ENCODE results near the gene SEZ6L2. TPM values are rescaled to one million over a fixed set of nuclear protein-coding genes. Genes with fewer than 3 reads are reported as not detected.
"Not testable (repeated sequence)": the region's sequence is repeated elsewhere in the genome, so short reads cannot be mapped to it uniquely, and the experiment has no call there.

The SEZ6L2 gene
- 2.9 TPM for total RNA-seq

- peak; percentile 70 for ATAC-seq
Measured at GRCh38 chr16:29899516-29900101, at the start of gene SEZ6L2. Gene SEZ6L2 (minus strand): TSS chr16:29899550. CDS start chr16:29899019, 531 bp downstream.

DNA sequence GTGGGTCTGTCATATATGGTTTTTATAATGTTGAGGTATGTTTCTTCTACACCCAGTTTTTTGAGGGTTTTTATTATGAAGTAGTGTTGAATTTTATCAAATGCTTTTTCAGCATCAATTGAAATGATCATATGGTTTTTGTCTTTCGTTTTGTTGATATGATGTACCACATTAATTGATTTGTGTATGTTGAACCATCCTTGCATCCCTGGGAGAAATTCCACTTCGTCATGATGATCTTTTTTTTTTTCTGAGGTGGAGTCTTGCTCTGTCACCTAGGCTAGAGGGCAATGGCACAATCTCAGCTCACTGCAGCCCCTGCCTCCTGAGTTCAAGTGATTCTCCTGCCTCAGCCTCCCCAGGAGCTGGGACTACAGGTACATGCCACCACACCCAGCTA, 48.5 kb upstream of the SEZ6L2 start:
- no peak for ATAC-seq

DNA sequence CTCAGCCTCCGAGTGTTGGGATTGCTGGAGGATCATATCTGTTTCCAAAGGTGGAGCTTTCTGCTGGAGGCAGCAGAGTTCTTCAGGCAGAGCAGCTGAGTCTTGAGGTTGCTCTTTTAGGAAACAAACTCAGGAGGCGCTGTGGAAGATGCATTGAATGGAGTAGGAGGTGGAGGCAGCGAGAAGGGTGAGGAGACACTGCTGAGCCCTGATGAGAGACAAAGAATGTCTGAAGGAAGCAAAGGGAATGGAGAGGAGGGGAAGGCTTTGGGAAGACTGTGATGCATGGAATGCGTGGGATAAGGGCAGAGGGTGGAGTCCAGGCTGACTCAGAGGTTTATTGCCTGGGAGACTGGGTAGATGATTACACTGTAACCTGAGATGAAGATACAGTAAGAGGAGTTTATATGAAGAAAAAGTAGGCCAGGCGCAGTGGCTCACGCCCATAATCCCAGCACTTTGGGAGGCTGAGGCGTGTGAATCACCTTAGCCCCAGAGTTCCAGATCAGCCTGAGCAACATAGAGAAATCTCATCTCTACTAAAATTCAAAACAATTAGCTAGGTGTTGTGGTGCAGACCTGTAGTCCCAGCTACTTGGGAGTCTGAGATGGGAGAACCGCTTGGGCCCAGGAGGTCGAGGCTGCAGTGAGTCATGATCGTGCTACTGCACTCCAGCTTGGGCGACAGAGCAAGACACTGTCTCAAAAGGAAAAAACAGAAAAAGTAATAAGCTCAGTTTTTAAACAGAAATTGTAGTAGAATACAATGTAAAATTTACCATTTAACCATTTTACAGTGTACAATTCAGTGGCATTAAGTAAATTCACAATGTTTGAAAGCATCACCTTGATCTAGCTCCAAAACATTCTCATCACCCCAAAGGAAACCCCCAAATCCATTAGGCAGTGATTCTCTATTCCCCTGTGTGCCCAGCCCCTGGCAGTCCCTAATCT, 44.8 kb upstream of the SEZ6L2 start:
- peak; percentile 98 for ATAC-seq

DNA sequence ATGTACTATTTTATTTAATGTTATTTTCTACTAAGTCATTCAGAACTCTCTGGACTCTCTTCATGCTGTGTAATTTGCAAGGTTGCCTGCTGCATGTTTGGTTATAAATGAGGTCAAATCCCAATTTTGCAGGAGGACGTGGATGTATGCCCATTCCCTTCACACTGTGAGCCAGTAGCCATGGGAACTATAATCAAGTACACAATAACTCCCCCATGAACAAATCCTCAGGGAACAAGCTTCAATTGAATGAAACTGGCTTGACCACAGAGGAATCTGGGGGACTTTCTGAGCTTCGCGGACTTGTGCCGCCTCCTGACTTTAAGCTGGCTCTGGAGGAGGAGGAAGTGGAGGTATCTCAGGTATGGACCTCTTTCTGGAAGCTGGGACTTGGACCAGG, 41.3 kb upstream of the SEZ6L2 start:
- ATAC-seq: no peak

DNA sequence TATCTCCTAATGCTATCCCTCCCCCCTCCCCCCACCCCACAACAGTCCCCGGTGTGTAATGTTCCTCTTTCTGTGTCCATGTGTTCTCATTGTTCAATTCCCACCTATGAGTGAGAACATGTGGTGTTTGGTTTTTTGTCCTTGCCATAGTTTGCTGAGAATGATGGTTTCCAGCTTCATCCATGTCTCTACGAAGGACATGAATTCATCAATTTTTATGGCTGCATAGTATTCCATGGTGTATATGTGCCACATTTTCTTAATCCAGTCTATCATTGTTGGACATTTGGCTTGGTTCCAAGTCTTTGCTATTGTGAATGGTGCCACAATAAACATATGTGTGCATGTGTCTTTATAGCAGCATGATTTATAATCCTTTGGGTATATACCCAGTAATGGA, 32.4 kb upstream of the SEZ6L2 start:
- not testable (repeated sequence) for ATAC-seq

GRCh38 chr16:29927070-29927905, 27.9 kb upstream of the SEZ6L2 start:
- ATAC-seq: no peak

DNA sequence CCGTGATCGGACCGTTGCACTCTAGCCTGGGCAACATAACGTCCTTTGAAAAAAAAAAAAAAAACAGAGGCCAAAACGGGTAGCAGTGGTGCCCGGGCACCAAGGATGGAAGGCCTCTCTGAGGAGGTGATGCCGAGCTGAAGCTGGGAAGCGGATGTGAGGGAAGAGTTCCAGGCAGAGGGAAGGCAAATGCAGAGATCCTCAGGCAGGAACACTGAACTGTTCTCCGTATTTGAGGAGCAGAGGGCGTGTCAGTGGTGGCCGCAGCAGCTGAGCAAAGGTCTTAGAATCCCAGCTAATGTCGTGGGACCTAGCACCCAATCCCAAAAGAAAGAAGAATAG, 27.3 kb upstream of the SEZ6L2 start:
- peak; percentile 6 for ATAC-seq

DNA sequence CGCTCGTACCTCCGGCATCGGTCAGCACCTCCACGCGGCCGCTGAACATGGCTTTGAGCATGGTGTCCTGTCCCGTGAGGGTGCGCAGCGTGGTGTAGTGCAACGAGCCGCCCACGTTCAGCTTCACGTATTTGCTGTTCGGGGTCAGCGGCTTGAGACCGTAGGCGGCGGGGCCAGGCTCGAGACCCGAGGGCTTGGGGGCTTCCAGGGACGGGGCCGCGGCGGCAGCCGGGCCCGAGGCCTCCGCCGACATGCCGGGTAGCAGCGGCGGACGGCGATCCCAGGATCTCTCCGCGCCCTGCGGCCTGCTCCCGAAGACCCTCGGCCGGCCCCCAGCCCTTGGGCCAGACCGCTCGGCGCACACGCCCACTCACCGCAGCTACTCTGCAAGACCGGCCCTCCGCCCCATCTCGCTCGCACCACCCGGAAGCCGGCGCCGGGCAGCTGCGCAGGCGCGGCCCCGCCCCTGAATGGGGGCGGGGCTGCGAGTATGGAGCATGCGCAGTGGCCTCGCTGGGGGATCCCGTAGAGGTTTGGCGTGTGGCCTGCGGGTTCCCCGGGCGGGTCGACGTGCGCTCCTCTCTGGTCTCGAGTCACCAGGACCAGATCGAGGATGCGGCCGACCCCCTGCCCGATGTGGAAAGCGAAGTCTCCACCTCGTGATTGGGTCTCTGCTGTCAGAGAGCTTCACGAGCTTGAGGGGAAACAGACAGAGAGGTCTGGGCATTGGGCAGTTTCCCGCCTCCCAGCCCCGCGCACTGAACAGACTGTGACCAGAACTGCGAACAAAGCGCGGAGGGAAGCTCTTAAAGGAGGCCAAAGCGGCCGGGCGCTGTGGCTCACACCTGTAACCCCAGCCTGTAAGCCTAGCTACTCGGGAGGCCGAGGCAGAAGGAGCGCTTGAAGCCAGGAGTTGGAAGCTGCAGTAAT, 26.7 kb upstream of the SEZ6L2 start, which contains the start of gene KCTD13:
KCTD13 (minus strand) TSS at position 446 of the 930 bp plus-strand sequence; CDS start at position 253, 193 bp downstream.
- ATAC-seq: peak; percentile 97

GRCh38 chr16:29925105-29925756, 25.9 kb upstream of the SEZ6L2 start:
- ATAC-seq: peak; percentile 27

GRCh38 chr16:29922986-29923501, 23.7 kb upstream of the SEZ6L2 start:
- no peak for ATAC-seq

DNA sequence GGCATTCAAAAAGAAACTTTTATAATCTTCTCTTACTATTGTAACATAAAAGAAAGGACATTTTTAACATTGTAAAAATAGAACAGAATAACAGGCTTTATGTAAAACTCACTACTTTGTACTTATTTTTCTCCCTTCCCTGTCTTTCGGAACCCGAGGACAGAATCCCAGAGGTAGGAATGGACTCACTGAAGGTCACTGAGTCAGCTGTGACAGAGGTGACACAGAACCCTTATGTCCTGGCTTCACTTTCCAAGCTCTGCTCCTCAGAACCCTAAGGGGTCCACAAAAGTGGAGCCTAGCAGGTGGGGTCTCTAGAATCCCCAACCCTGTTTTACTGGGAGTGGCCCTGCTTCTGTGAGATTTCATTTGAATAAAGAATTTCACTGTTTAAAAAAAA, 23.0 kb upstream of the SEZ6L2 start:
- no peak for ATAC-seq

DNA sequence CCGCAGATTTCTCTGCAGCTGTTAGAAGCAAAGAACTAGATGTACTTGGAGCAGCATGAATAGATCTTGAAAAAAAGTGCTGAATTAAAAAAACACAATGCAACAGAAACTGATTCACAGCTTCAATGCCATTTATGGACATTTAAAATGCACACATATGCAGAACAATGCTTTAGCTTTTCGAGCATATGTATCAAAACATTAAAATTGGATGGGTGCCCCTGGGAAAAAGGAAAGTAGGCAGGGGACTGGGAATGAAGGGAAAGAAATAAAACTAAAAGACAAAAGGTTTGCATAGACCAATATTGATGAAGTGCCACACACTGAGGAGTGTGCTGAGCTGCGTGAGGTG, 21.7 kb upstream of the SEZ6L2 start:
- no peak for ATAC-seq

GRCh38 chr16:29920288-29921033, 21.1 kb upstream of the SEZ6L2 start:
- no peak for ATAC-seq

- no peak for ATAC-seq
Measured at GRCh38 chr16:29916979-29917378, 17.6 kb upstream of the SEZ6L2 start.

DNA sequence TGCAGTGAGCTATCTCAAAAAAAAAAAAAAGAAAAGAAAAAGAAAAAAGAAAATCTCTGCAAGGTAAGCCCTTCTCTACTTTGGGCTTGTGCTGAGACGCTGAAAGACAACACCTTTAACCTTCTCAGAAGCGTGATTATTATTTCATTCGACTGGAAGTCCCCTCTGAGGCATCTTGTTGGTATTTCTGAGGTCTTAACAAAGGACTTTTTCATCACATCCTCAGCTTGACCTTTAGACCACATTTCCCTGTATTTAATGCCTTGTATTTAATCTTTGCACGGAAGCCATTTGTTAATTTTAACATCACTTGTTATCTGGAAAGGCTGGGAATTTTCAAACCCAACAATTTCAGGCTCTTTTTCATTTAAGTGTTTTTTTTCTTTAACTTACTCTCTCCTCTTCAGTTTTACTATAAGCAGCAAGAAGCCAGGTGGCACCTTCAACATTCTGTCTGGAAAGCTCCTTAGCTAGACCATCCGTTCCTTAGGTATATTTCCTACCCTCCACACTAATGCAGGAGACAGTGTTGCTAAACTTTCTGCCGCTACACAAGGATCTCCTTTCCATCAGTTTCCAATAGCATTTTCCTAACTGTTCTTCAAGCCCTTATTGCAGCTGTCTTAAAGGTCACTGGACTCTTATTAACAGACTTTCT, 16.4 kb upstream of the SEZ6L2 start:
- no peak for ATAC-seq

- ATAC-seq: no peak
Measured at GRCh38 chr16:29913514-29913913, 14.2 kb upstream of the SEZ6L2 start.

GRCh38 chr16:29912087-29912486, 12.7 kb upstream of the SEZ6L2 start:
- no peak for ATAC-seq

DNA sequence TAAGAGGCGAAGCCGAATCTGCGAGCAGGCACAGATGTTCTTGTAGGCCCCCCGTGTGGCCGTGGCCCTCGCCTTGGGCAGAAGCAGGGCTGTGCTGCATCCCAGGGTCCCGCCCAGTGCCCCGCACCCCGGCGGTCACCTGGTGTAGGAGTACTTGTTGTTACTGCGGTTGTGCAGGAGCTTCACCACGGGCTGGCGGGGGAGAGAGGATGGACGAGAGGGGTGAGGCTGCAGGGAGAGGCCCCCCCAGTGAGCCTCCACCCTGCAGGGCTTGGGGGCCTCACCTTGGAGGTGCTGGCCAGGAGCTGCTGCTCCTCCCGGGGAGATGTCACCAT, 12.3 kb upstream of the SEZ6L2 start:
- no peak for ATAC-seq

GRCh38 chr16:29910819-29911675, 11.7 kb upstream of the SEZ6L2 start:
- peak; percentile 13 for ATAC-seq

Measured in esophagus mucosa (tissue), 1 donor.